ENCODE measurements around the gene RPP30.
"Not testable (repeated sequence)": the region's sequence is repeated elsewhere in the genome, so short reads cannot be mapped to it uniquely, and the experiment has no call there.

Gene RPP30

GRCh38 chr10:90917968-90918318 is 46.2 kb downstream of the RPP30 start:
- DNase-seq, result no peak

- DNase-seq, result no peak
These were observed 48.2 kb downstream of the RPP30 start for GRCh38 chr10:90919683-90920574.

GRCh38 chr10:90920986-90921666 is 49.4 kb downstream of the RPP30 start, which contains the start of gene ANKRD1:
ANKRD1 (minus strand) TSS chr10:90921087; CDS start chr10:90921027, 60 bp downstream.
- no peak for DNase-seq

- DNase-seq, result no peak
These were observed 50.1 kb downstream of the RPP30 start for GRCh38 chr10:90921906-90922305.

GRCh38 chr10:90923111-90923731 is 51.4 kb downstream of the RPP30 start:
- DNase-seq, result no peak

- no peak for DNase-seq
These were observed 52.8 kb downstream of the RPP30 start for GRCh38 chr10:90924552-90924951.

- no peak for DNase-seq
These were observed 53.6 kb downstream of the RPP30 start for GRCh38 chr10:90925079-90926029.

- no peak for DNase-seq
These were observed 55.5 kb downstream of the RPP30 start for GRCh38 chr10:90927293-90927692.

- DNase-seq, result no peak
These were observed 57.4 kb downstream of the RPP30 start for GRCh38 chr10:90929179-90929578.

- no peak for DNase-seq
These were observed 58.5 kb downstream of the RPP30 start for GRCh38 chr10:90930070-90930837.

- no peak for DNase-seq
These were observed 59.4 kb downstream of the RPP30 start for GRCh38 chr10:90930971-90931871.

GRCh38 chr10:90935581-90936275 is 64.0 kb downstream of the RPP30 start:
- no peak for DNase-seq

GRCh38 chr10:90936276-90936659 is 64.5 kb downstream of the RPP30 start:
- no peak for DNase-seq

GRCh38 chr10:90937645-90938258 is 66.0 kb downstream of the RPP30 start:
- DNase-seq, result no peak

- DNase-seq, result no peak
These were observed 67.3 kb downstream of the RPP30 start for GRCh38 chr10:90939116-90939515.

- no peak for DNase-seq
These were observed 67.9 kb downstream of the RPP30 start for GRCh38 chr10:90939648-90940047.

- DNase-seq, result not testable (repeated sequence)
These were observed 71.2 kb downstream of the RPP30 start for GRCh38 chr10:90942980-90943379.

GRCh38 chr10:90944749-90945148 is 73.0 kb downstream of the RPP30 start:
- no peak for DNase-seq

GRCh38 chr10:90945491-90946070 is 73.8 kb downstream of the RPP30 start:
- no peak for DNase-seq

All from NCI-H774 (cell line).